CD4-positive, alpha-beta memory T cell (primary cell): ENCODE data around the gene CLEC4E. TPM values are rescaled to one million over a fixed set of nuclear protein-coding genes. Genes with fewer than 3 reads are reported as not detected.

ENCODE experiments used
- CTCF ChIA-PET: fragments of 350-600 bp; sonication (Branson Sonifier 250); formaldehyde crosslinking; loops from one replicate; lab custom pipeline; 2021; ENCODE audit warnings: inconsistent platforms; ENCODE audit not compliant: partially characterized antibody; lab: Charles Lee
- POLR2A ChIA-PET: fragments of 350-600 bp; sonication (Branson Sonifier 250); formaldehyde crosslinking; loops from one replicate; lab custom pipeline; 2021; ENCODE audit not compliant: partially characterized antibody; lab: Charles Lee
- DNase-seq, 5 donors: peaks; one replicate each; pipeline versions ENCODE4 v3.0.0 to v3.0.0-alpha.2; 2020 to 2022; ENCODE audit warnings: mixed read lengths in 1 of 5
- H3K27ac ChIP-seq: one replicate; pipeline ENCODE4 v1.7.0; 2013; ENCODE audit warnings: low read depth, low read length
- H3K27me3 ChIP-seq: 2 replicates; pipeline ENCODE4 v1.7.0; 2013; ENCODE audit warnings: mild to moderate bottlenecking, low read length, moderate library complexity; ENCODE audit not compliant: insufficient read depth
- H3K36me3 ChIP-seq: 2 replicates; pipeline ENCODE4 v1.7.0; 2013; ENCODE audit warnings: mild to moderate bottlenecking, low read length, moderate library complexity; ENCODE audit not compliant: insufficient read depth
- H3K4me1 ChIP-seq: 2 replicates; pipeline ENCODE4 v1.7.0; 2013; ENCODE audit warnings: mild to moderate bottlenecking, low read length, moderate library complexity; ENCODE audit not compliant: insufficient read depth
- H3K4me3 ChIP-seq, 2 donors: one replicate each; pipeline ENCODE4 v1.7.0; 2013; ENCODE audit warnings: low read length in 2 of 2, mild to moderate bottlenecking in 1 of 2
- H3K9me3 ChIP-seq, 2 donors: one replicate each; pipeline ENCODE4 v1.7.0; 2013; ENCODE audit warnings: low read length in 2 of 2, control low read depth in 1 of 2; ENCODE audit not compliant: control insufficient read depth in 1 of 2
- H3K27ac Mint-ChIP-seq, 7 donors: one replicate each; pipeline ENCODE4 v1.8.0; 2020 to 2021; ENCODE audit warnings: mixed read lengths in 7 of 7, mild to moderate bottlenecking in 6 of 7, inconsistent platforms in 3 of 7, moderate library complexity in 3 of 7
- H3K27me3 Mint-ChIP-seq, 2 donors: one replicate each; pipeline ENCODE4 v1.8.0; 2020 to 2021; ENCODE audit warnings: mixed read lengths in 2 of 2
- H3K36me3 Mint-ChIP-seq, 2 donors: one replicate each; pipeline ENCODE4 v1.8.0; 2020 to 2021; ENCODE audit warnings: mixed read lengths in 2 of 2, inconsistent platforms in 1 of 2, mild to moderate bottlenecking in 1 of 2
- H3K4me1 Mint-ChIP-seq, 4 donors: one replicate each; pipeline ENCODE4 v1.8.0; 2020 to 2021; ENCODE audit warnings: mixed read lengths in 4 of 4, mild to moderate bottlenecking in 1 of 4
- H3K4me3 Mint-ChIP-seq, 8 donors: one replicate each; pipeline ENCODE4 v1.8.0; 2020 to 2021; ENCODE audit warnings: mixed read lengths in 8 of 8, mild to moderate bottlenecking in 7 of 8, moderate library complexity in 6 of 8, inconsistent platforms in 3 of 8
- H3K9me3 Mint-ChIP-seq, 8 donors: one replicate each; pipeline ENCODE4 v1.8.0; 2020 to 2021; ENCODE audit warnings: mixed read lengths in 8 of 8, mild to moderate bottlenecking in 5 of 8, inconsistent platforms in 3 of 8, moderate library complexity in 1 of 8
- intact Hi-C: fragments of 100-400 bp; cut with micrococcal nuclease; formaldehyde crosslinking; loops from one replicate; pipeline ENCODE4 v1.15.1; 2023
- polyA plus RNA-seq, 2 donors: library from polyadenylated mRNA; unstranded; fragments of 300-500 nt; fragmentation: Illumina TruSeq; gene quantifications; one replicate each; pipeline ENCODE4 v1.2.3, GENCODE V29; 2021
- total RNA-seq, 2 experiments: library from RNA; stranded (reverse); gene quantifications; one replicate each; pipeline ENCODE4 v1.2.3, GENCODE V29; 2021

The CLEC4E gene
- total and polyA plus RNA-seq, 4 experiments from 2014 or later, result 0.89 TPM; not detected in 3

- H3K36me3 ChIP-seq, result no peaks in the 10 kb centered on the region
- H3K36me3 Mint-ChIP-seq, result no peaks in the 10 kb centered on the region
- ChIA-PET CTCF (interaction anchor here (0.8 to 1.2 kb wide), 2 partner anchors 12 to 53 kb away, joined by 3 read pairs; no protein-coding TSS in a partner anchor), POLR2A (no interaction called here)
- no peaks in the 10 kb centered on the region for H3K27me3 ChIP-seq
- intact Hi-C loops, result no loop called here
- H3K9me3 Mint-ChIP-seq, result peaks cover 0 to 8% (median 0%) of the 10 kb centered on the region in 8 donors
- no peak overlapping the region for H3K4me3 Mint-ChIP-seq
- H3K27me3 Mint-ChIP-seq, result peaks cover 3 to 6% of the 10 kb centered on the region in 2 donors
- no peaks in the 10 kb centered on the region for H3K9me3 ChIP-seq
- H3K27ac ChIP-seq, result no peak overlapping the region
- no peaks in the 10 kb centered on the region for H3K4me1 ChIP-seq
- DNase-seq, result no peak
- no peaks in the 10 kb centered on the region for H3K4me1 Mint-ChIP-seq
- H3K4me3 ChIP-seq, result no peak overlapping the region
- H3K27ac Mint-ChIP-seq, result no peak overlapping the region
Observed at GRCh38 chr12:8556531-8557097, 15.9 kb upstream of the CLEC4E start.

GRCh38 chr12:8554451-8555195 is 13.9 kb upstream of the CLEC4E start:
- H3K4me3 Mint-ChIP-seq, result no peak overlapping the region
- H3K27ac ChIP-seq, result no peak overlapping the region
- POLR2A ChIA-PET, result no interaction called here
- no peak overlapping the region for H3K4me3 ChIP-seq
- no peaks in the 10 kb centered on the region for H3K9me3 ChIP-seq
- no peaks in the 10 kb centered on the region for H3K36me3 Mint-ChIP-seq
- no peaks in the 10 kb centered on the region for H3K4me1 Mint-ChIP-seq
- H3K27me3 ChIP-seq, result no peaks in the 10 kb centered on the region
- peaks cover 0 to 2% of the 10 kb centered on the region in 2 donors for H3K27me3 Mint-ChIP-seq
- no peak for DNase-seq
- intact Hi-C loops, result no loop called here
- no peaks in the 10 kb centered on the region for H3K9me3 Mint-ChIP-seq
- H3K4me1 ChIP-seq, result no peaks in the 10 kb centered on the region
- H3K27ac Mint-ChIP-seq, result no peak overlapping the region
- no peaks in the 10 kb centered on the region for H3K36me3 ChIP-seq
- CTCF ChIA-PET, result interaction anchor here (4.4 kb wide), 1 partner anchor 10 kb away, joined by 27 read pairs; no protein-coding TSS in a partner anchor

- Histone ChIP-seq H3K4me3 (no peak overlapping the region), H3K9me3 (no peaks in the 10 kb centered on the region), H3K27me3 (no peaks in the 10 kb centered on the region), H3K4me1 (no peaks in the 10 kb centered on the region), H3K27ac (no peak overlapping the region), H3K36me3 (no peaks in the 10 kb centered on the region)
- ChIA-PET CTCF (interaction anchor here (4.4 kb wide), 1 partner anchor 9 kb away, joined by 27 read pairs; no protein-coding TSS in a partner anchor), POLR2A (no interaction called here)
- no peaks in the 10 kb centered on the region for H3K9me3 Mint-ChIP-seq
- peaks cover 0 to 3% of the 10 kb centered on the region in 2 donors for H3K27me3 Mint-ChIP-seq
- no peaks in the 10 kb centered on the region for H3K4me1 Mint-ChIP-seq
- intact Hi-C loops, result no loop called here
- H3K36me3 Mint-ChIP-seq, result no peaks in the 10 kb centered on the region
- no peak overlapping the region for H3K27ac Mint-ChIP-seq
- H3K4me3 Mint-ChIP-seq, result no peak overlapping the region
- DNase-seq, result no peak
Observed at GRCh38 chr12:8553088-8553627, 12.5 kb upstream of the CLEC4E start.

GRCh38 chr12:8549381-8549780 is 8.7 kb upstream of the CLEC4E start:
- Histone ChIP-seq H3K27ac (no peak overlapping the region), H3K27me3 (no peaks in the 10 kb centered on the region), H3K36me3 (no peaks in the 10 kb centered on the region), H3K4me1 (peaks cover 5% of the 10 kb centered on the region), H3K4me3 (no peak overlapping the region), H3K9me3 (no peaks in the 10 kb centered on the region)
- POLR2A ChIA-PET, result no interaction called here
- H3K27ac Mint-ChIP-seq, result no peak overlapping the region
- intact Hi-C loops, result no loop called here
- H3K4me3 Mint-ChIP-seq, result no peak overlapping the region
- no peak for DNase-seq
- H3K4me1 Mint-ChIP-seq, result peaks cover 0 to 6% (median 1%) of the 10 kb centered on the region in 4 donors
- CTCF ChIA-PET, result interaction anchor here (0.7 to 1.2 kb wide), 2 partner anchors 11 to 341 kb away, joined by 3 read pairs; no protein-coding TSS in a partner anchor
- no peaks in the 10 kb centered on the region for H3K36me3 Mint-ChIP-seq
- H3K27me3 Mint-ChIP-seq, result peaks cover 0 to 12% of the 10 kb centered on the region in 2 donors
- H3K9me3 Mint-ChIP-seq, result no peaks in the 10 kb centered on the region

GRCh38 chr12:8548192-8548591 is 7.5 kb upstream of the CLEC4E start:
- Mint-ChIP-seq H3K4me3 (no peak overlapping the region), H3K27ac (no peak overlapping the region), H3K36me3 (no peaks in the 10 kb centered on the region), H3K4me1 (peaks cover 0 to 7% (median 1%) of the 10 kb centered on the region in 4 donors), H3K27me3 (peaks cover 2 to 12% of the 10 kb centered on the region in 2 donors), H3K9me3 (no peaks in the 10 kb centered on the region)
- Histone ChIP-seq H3K27ac (no peak overlapping the region), H3K36me3 (no peaks in the 10 kb centered on the region), H3K4me3 (no peak overlapping the region), H3K4me1 (peaks cover 6% of the 10 kb centered on the region), H3K9me3 (no peaks in the 10 kb centered on the region), H3K27me3 (no peaks in the 10 kb centered on the region)
- intact Hi-C loops, result no loop called here
- CTCF ChIA-PET, result interaction anchor here (1.0 to 6.5 kb wide), 4 partner anchors 10 to 342 kb away, joined by 3 to 130 read pairs (median 3); partner anchors contain the start of gene AICDA
- POLR2A ChIA-PET, result no interaction called here
- DNase-seq, result no peak

GRCh38 chr12:8547645-8548044 is 6.9 kb upstream of the CLEC4E start:
- Mint-ChIP-seq H3K9me3 (no peaks in the 10 kb centered on the region), H3K4me3 (no peak overlapping the region), H3K27me3 (peaks cover 2 to 12% of the 10 kb centered on the region in 2 donors), H3K27ac (no peak overlapping the region), H3K4me1 (peaks cover 0 to 7% (median 1%) of the 10 kb centered on the region in 4 donors), H3K36me3 (no peaks in the 10 kb centered on the region)
- intact Hi-C loops, result no loop called here
- Histone ChIP-seq H3K9me3 (no peaks in the 10 kb centered on the region), H3K36me3 (no peaks in the 10 kb centered on the region), H3K4me3 (no peak overlapping the region), H3K4me1 (peaks cover 6% of the 10 kb centered on the region), H3K27me3 (no peaks in the 10 kb centered on the region), H3K27ac (no peak overlapping the region)
- POLR2A ChIA-PET, result no interaction called here
- no peak for DNase-seq
- CTCF ChIA-PET, result interaction anchor here (1.0 to 6.5 kb wide), 5 partner anchors 9 to 343 kb away, joined by 3 to 130 read pairs (median 3); partner anchors contain the start of gene AICDA

- intact Hi-C loops, result no loop called here
- Histone ChIP-seq H3K36me3 (no peaks in the 10 kb centered on the region), H3K9me3 (no peaks in the 10 kb centered on the region), H3K27ac (no peak overlapping the region), H3K4me1 (peaks cover 6% of the 10 kb centered on the region), H3K27me3 (no peaks in the 10 kb centered on the region), H3K4me3 (no peak overlapping the region)
- no peaks in the 10 kb centered on the region for H3K9me3 Mint-ChIP-seq
- no peaks in the 10 kb centered on the region for H3K36me3 Mint-ChIP-seq
- H3K27ac Mint-ChIP-seq, result no peak overlapping the region
- no peak for DNase-seq
- H3K4me1 Mint-ChIP-seq, result peaks cover 0 to 7% (median 3%) of the 10 kb centered on the region in 4 donors
- H3K4me3 Mint-ChIP-seq, result no peak overlapping the region
- CTCF ChIA-PET, result interaction anchor here (0.6 to 6.5 kb wide), 6 partner anchors 44 to 504 kb away, joined by 3 to 130 read pairs (median 6); partner anchors contain the start of gene AICDA
- H3K27me3 Mint-ChIP-seq, result peaks cover 5 to 11% of the 10 kb centered on the region in 2 donors
- POLR2A ChIA-PET, result no interaction called here
Observed at GRCh38 chr12:8546591-8546990, 5.9 kb upstream of the CLEC4E start.
